ENCODE measurements around the gene RNU7-1. TPM values are rescaled to one million over a fixed set of nuclear protein-coding genes. Genes with fewer than 3 reads are reported as not detected.
A peak's percentile ranks its signal among the peaks of the same experiment; 100 is the strongest.

The RNU7-1 gene
- total and polyA plus RNA-seq, 10 of the 15 experiments (the other 5 are each of a cell fraction or from before 2014, with no cell fraction given), result not detected

GRCh38 chr12:6929466-6930452 is 13.9 kb upstream of the RNU7-1 start:
- ChIA-PET RAD21 (ENCODE audit: unreplicated experiment) (interaction anchor here (0.7 to 1.4 kb wide), 6 partner anchors 14 to 240 kb away, joined by 3 to 8 read pairs (median 3); partner anchors contain the start of genes C12orf57, CDCA3, LPCAT3 and RNU7-1), SMC1A (ENCODE audit: uncharacterized antibody, unreplicated experiment) (interaction anchor here (1.3 to 1.8 kb wide), 2 partner anchors 8 to 14 kb away, joined by 4 to 5 read pairs; partner anchors contain the start of genes C12orf57 and RNU7-1), CTCF (interaction anchor here (1.0 to 2.2 kb wide), 8 partner anchors 8 to 182 kb away, joined by 3 to 9 read pairs (median 4); no protein-coding TSS in a partner anchor), POLR2A (interaction anchor here (1.2 to 1.8 kb wide), 4 partner anchors 8 to 89 kb away, joined by 3 to 8 read pairs (median 4); partner anchors contain the start of gene LPCAT3)
- Histone ChIP-seq H3K36me3 (ENCODE audit: control insufficient read depth in 2 of 2, insufficient read depth in 2 of 2, low read length in 1 of 2) (no peaks in the 10 kb centered on the region; a peak in 1 of 4 replicates), H3K4me2 (ENCODE audit: control insufficient read depth, insufficient read depth) (peak overlapping the region; percentile 95), H3K27me3 (replicated peaks in 1 of 2; ENCODE audit: control insufficient read depth in 2 of 2, insufficient read depth in 2 of 2, low read length in 1 of 2) (no peaks in the 10 kb centered on the region), H3K9ac (ENCODE audit: control insufficient read depth, insufficient read depth, low read length) (peak overlapping the region; percentile 79; the same call in 1 of the 2 replicates), H3K9me3 (replicated peaks; ENCODE audit: control insufficient read depth, insufficient read depth, low read length) (no peaks in the 10 kb centered on the region), H3K4me3 (peak overlapping the region; percentile 95), H4K20me1 (ENCODE audit: control insufficient read depth, insufficient read depth) (no peaks in the 10 kb centered on the region), H3K4me1 (ENCODE audit: control insufficient read depth, insufficient read depth, low read length) (peaks cover 17% of the 10 kb centered on the region), H3K79me2 (ENCODE audit: control insufficient read depth, insufficient read depth, low read length) (peaks cover 41% of the 10 kb centered on the region), H2AFZ (ENCODE audit: control insufficient read depth, low read depth, low read length) (no peak overlapping the region), H3K27ac (ENCODE audit: control insufficient read depth, insufficient read depth) (peak overlapping the region; percentile 26; the same call in 1 of the 2 replicates)
- peak; percentile 7 for ATAC-seq
- no TSS peak for BruUV-seq (replicated peaks)
- in situ Hi-C loops (cut with MboI), result no loop called here
- 96% methylated on average over 7 of the region's 7 CpGs for WGBS (ENCODE audit: insufficient coverage, insufficient replicate concordance, low lambda C conversion rate, missing lambda C conversion rate)
- FAIRE-seq, result no peak
- no peak for DNase-seq (ENCODE audit: low read depth, low spot score)
- intact Hi-C loops (cut with micrococcal nuclease; ENCODE audit: unreplicated experiment), result no loop called here
- no peak for TF ChIP-seq IKZF2 (IDR thresholded peaks at IDR 0.05)
- TF ChIP-seq, protein P1, sequence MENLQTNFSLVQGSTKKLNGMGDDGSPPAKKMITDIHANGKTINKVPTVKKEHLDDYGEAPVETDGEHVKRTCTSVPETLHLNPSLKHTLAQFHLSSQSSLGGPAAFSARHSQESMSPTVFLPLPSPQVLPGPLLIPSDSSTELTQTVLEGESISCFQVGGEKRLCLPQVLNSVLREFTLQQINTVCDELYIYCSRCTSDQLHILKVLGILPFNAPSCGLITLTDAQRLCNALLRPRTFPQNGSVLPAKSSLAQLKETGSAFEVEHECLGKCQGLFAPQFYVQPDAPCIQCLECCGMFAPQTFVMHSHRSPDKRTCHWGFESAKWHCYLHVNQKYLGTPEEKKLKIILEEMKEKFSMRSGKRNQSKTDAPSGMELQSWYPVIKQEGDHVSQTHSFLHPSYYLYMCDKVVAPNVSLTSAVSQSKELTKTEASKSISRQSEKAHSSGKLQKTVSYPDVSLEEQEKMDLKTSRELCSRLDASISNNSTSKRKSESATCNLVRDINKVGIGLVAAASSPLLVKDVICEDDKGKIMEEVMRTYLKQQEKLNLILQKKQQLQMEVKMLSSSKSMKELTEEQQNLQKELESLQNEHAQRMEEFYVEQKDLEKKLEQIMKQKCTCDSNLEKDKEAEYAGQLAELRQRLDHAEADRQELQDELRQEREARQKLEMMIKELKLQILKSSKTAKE (IDR thresholded peaks at IDR 0.05; ENCODE audit: low read depth, poor library complexity, severe bottlenecking), result no peak
- TF ChIP-seq KLF5 (IDR thresholded peaks at IDR 0.05; ENCODE audit: partially characterized antibody), result no peak
- TF ChIP-seq, protein P2, sequence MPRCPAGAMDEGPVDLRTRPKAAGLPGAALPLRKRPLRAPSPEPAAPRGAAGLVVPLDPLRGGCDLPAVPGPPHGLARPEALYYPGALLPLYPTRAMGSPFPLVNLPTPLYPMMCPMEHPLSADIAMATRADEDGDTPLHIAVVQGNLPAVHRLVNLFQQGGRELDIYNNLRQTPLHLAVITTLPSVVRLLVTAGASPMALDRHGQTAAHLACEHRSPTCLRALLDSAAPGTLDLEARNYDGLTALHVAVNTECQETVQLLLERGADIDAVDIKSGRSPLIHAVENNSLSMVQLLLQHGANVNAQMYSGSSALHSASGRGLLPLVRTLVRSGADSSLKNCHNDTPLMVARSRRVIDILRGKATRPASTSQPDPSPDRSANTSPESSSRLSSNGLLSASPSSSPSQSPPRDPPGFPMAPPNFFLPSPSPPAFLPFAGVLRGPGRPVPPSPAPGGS (IDR thresholded peaks at IDR 0.05; ENCODE audit: borderline replicate concordance, insufficient read depth, low read depth, low read length, poor library complexity, severe bottlenecking), result no peak
- TF ChIP-seq, protein P3, sequence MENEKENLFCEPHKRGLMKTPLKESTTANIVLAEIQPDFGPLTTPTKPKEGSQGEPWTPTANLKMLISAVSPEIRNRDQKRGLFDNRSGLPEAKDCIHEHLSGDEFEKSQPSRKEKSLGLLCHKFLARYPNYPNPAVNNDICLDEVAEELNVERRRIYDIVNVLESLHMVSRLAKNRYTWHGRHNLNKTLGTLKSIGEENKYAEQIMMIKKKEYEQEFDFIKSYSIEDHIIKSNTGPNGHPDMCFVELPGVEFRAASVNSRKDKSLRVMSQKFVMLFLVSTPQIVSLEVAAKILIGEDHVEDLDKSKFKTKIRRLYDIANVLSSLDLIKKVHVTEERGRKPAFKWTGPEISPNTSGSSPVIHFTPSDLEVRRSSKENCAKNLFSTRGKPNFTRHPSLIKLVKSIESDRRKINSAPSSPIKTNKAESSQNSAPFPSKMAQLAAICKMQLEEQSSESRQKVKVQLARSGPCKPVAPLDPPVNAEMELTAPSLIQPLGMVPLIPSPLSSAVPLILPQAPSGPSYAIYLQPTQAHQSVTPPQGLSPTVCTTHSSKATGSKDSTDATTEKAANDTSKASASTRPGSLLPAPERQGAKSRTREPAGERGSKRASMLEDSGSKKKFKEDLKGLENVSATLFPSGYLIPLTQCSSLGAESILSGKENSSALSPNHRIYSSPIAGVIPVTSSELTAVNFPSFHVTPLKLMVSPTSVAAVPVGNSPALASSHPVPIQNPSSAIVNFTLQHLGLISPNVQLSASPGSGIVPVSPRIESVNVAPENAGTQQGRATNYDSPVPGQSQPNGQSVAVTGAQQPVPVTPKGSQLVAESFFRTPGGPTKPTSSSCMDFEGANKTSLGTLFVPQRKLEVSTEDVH (IDR thresholded peaks at IDR 0.05; ENCODE audit: low read depth, partially characterized antibody), result no peak
- no peak for TF ChIP-seq NR2C2 (IDR thresholded peaks at IDR 0.05; ENCODE audit: borderline replicate concordance, control insufficient read depth, insufficient read length, low read depth)
- TF ChIP-seq RBBP5 (conservative IDR thresholded peaks at IDR 0.05), result no peak
- no peak for TF ChIP-seq EGR1 (IDR thresholded peaks at IDR 0.05; ENCODE audit: borderline replicate concordance in 1 of 2, low read depth in 2 of 2, low read length in 2 of 2)
- TF ChIP-seq BCL11A (IDR thresholded peaks at IDR 0.05; ENCODE audit: low read depth, low read length), result no peak
- no peak for TF ChIP-seq CHD4 (IDR thresholded peaks at IDR 0.05)
- no peak for TF ChIP-seq ZNF24 (IDR thresholded peaks at IDR 0.05)

Data from GM12878 (cell line).